Measurements from ENCODE around the gene RPA3.

RPA3 gene

GRCh38 chr7:7696458-7697119, 21.8 kb downstream of the RPA3 start:
- Histone ChIP-seq H4K20me1 (ENCODE audit: insufficient read depth, low read length) (no peaks in the 10 kb centered on the region; the same call in 1 of the 2 replicates), H3K27ac (ENCODE audit: low read length) (no peak overlapping the region), H3K36me3 (replicated peaks; ENCODE audit: low read depth, low read length) (no peaks in the 10 kb centered on the region), H3K4me2 (ENCODE audit: low read length) (no peak overlapping the region), H3K4me3 (ENCODE audit: low read length) (no peak overlapping the region), H3K27me3 (ENCODE audit: low read depth, low read length) (no peaks in the 10 kb centered on the region), H3K9me3 (ENCODE audit: insufficient read depth, low read length) (no peaks in the 10 kb centered on the region), H3K79me2 (ENCODE audit: low read length) (no peaks in the 10 kb centered on the region), H2AFZ (ENCODE audit: low read depth, low read length) (no peak overlapping the region), H3K9ac (ENCODE audit: low read length) (no peak overlapping the region), H3K4me1 (ENCODE audit: low read length) (peaks cover 3% of the 10 kb centered on the region)
- TF ChIP-seq EZH2phosphoT487 (IDR thresholded peaks at IDR 0.05; ENCODE audit: low read depth) (no peak), CTCF (IDR thresholded peaks at IDR 0.05; ENCODE audit: low read depth, low read length) (no peak)

- no peaks in the 10 kb centered on the region for H3K4me1 ChIP-seq (ENCODE audit: low read length)
- TF ChIP-seq EZH2phosphoT487 (IDR thresholded peaks at IDR 0.05; ENCODE audit: low read depth) (no peak), CTCF (IDR thresholded peaks at IDR 0.05; ENCODE audit: low read depth, low read length) (no peak)
- H3K9ac ChIP-seq (ENCODE audit: low read length) = no peak overlapping the region
- H3K27me3 ChIP-seq (ENCODE audit: low read depth, low read length) = no peaks in the 10 kb centered on the region
- no peak overlapping the region for H2AFZ ChIP-seq (ENCODE audit: low read depth, low read length)
- no peak overlapping the region for H3K27ac ChIP-seq (ENCODE audit: low read length)
- no peaks in the 10 kb centered on the region for H3K9me3 ChIP-seq (ENCODE audit: insufficient read depth, low read length)
- no peak overlapping the region for H3K4me3 ChIP-seq (ENCODE audit: low read length)
- H3K79me2 ChIP-seq (ENCODE audit: low read length) = no peaks in the 10 kb centered on the region
- H4K20me1 ChIP-seq (ENCODE audit: insufficient read depth, low read length) = no peaks in the 10 kb centered on the region
- no peak overlapping the region for H3K4me2 ChIP-seq (ENCODE audit: low read length)
- H3K36me3 ChIP-seq (replicated peaks; ENCODE audit: low read depth, low read length) = no peaks in the 10 kb centered on the region
Measured at GRCh38 chr7:7695111-7695817, 23.1 kb downstream of the RPA3 start.

- Histone ChIP-seq H3K4me2 (ENCODE audit: low read length) (no peak overlapping the region), H3K79me2 (ENCODE audit: low read length) (no peaks in the 10 kb centered on the region), H2AFZ (ENCODE audit: low read depth, low read length) (no peak overlapping the region), H4K20me1 (ENCODE audit: insufficient read depth, low read length) (no peaks in the 10 kb centered on the region), H3K4me3 (ENCODE audit: low read length) (no peak overlapping the region), H3K9ac (ENCODE audit: low read length) (no peak overlapping the region), H3K27me3 (ENCODE audit: low read depth, low read length) (no peaks in the 10 kb centered on the region), H3K9me3 (ENCODE audit: insufficient read depth, low read length) (no peaks in the 10 kb centered on the region), H3K4me1 (ENCODE audit: low read length) (no peaks in the 10 kb centered on the region), H3K27ac (ENCODE audit: low read length) (no peak overlapping the region), H3K36me3 (replicated peaks; ENCODE audit: low read depth, low read length) (no peaks in the 10 kb centered on the region)
- TF ChIP-seq CTCF (IDR thresholded peaks at IDR 0.05; ENCODE audit: low read depth, low read length) (no peak), EZH2phosphoT487 (IDR thresholded peaks at IDR 0.05; ENCODE audit: low read depth) (no peak)
Measured at GRCh38 chr7:7694542-7694941, 23.9 kb downstream of the RPA3 start.

- no peaks in the 10 kb centered on the region for H4K20me1 ChIP-seq (ENCODE audit: insufficient read depth, low read length)
- no peaks in the 10 kb centered on the region for H3K36me3 ChIP-seq (replicated peaks; ENCODE audit: low read depth, low read length)
- no peak overlapping the region for H2AFZ ChIP-seq (ENCODE audit: low read depth, low read length)
- no peaks in the 10 kb centered on the region for H3K4me1 ChIP-seq (ENCODE audit: low read length)
- H3K79me2 ChIP-seq (ENCODE audit: low read length) = no peaks in the 10 kb centered on the region
- TF ChIP-seq CTCF (IDR thresholded peaks at IDR 0.05; ENCODE audit: low read depth, low read length) (no peak), EZH2phosphoT487 (IDR thresholded peaks at IDR 0.05; ENCODE audit: low read depth) (no peak)
- H3K9ac ChIP-seq (ENCODE audit: low read length) = no peak overlapping the region
- no peak overlapping the region for H3K4me3 ChIP-seq (ENCODE audit: low read length)
- H3K4me2 ChIP-seq (ENCODE audit: low read length) = no peak overlapping the region
- H3K27ac ChIP-seq (ENCODE audit: low read length) = no peak overlapping the region
- no peaks in the 10 kb centered on the region for H3K9me3 ChIP-seq (ENCODE audit: insufficient read depth, low read length)
- no peaks in the 10 kb centered on the region for H3K27me3 ChIP-seq (ENCODE audit: low read depth, low read length)
Measured at GRCh38 chr7:7693881-7694280, 24.5 kb downstream of the RPA3 start.

Measured in OCI-LY3 (cell line).